Transverse colon (tissue), 4 donors: ENCODE data around the gene ARHGEF10L. TPM values are rescaled to one million over a fixed set of nuclear protein-coding genes. Genes with fewer than 3 reads are reported as not detected.

ENCODE experiments used
- DNase-seq: peaks from one replicate; pipeline ENCODE4 v3.0.0-alpha.2; 2019
- H3K27ac ChIP-seq, 4 donors: fragments of 200-600 bp; sonication (generic); 2 replicates each; pipeline ENCODE4 v1.5.1; 2016 to 2018; ENCODE audit warnings: inconsistent platforms in 4 of 4
- H3K27me3 ChIP-seq: fragments of 200-600 bp; sonication (generic); 2 replicates; pipeline ENCODE4 v1.5.1; 2017; ENCODE audit warnings: inconsistent platforms
- H3K36me3 ChIP-seq, 4 donors: fragments of 200-600 bp; sonication (generic); 2 replicates each; pipeline ENCODE4 v1.5.1; 2017 to 2019; ENCODE audit warnings: inconsistent platforms in 4 of 4
- H3K4me1 ChIP-seq, 4 donors: fragments of 200-600 bp; sonication (generic); 2 replicates each; pipeline ENCODE4 v1.5.1; 2017 to 2020; ENCODE audit warnings: inconsistent platforms in 4 of 4
- H3K4me3 ChIP-seq, 4 donors: fragments of 200-600 bp; sonication (generic); 1 replicate in 1 of 4; 2 replicates in 3 of 4; pipeline versions ENCODE4 v1.5.1 to v1.6.1; 2017 to 2019; ENCODE audit warnings: inconsistent platforms in 4 of 4
- H3K9me3 ChIP-seq, 2 donors: fragments of 200-600 bp; sonication (generic); 2 replicates each; pipeline ENCODE4 v1.5.1; 2017 to 2019; ENCODE audit warnings: inconsistent platforms in 2 of 2
- CTCF ChIP-seq, 5 experiments: fragments of 200-600 bp in 3 of 5; fragments of 450-650 bp in 2 of 5; sonication (generic) in 3 of 5; IDR thresholded peaks; 1 replicate in 2 of 5; 2 replicates in 3 of 5; pipeline ENCODE4 v1.5.1; 2016 to 2017; ENCODE audit warnings: antibody characterized with exemption in 5 of 5, inconsistent platforms in 3 of 5, mild to moderate bottlenecking in 2 of 5, moderate library complexity in 1 of 5
- EP300 ChIP-seq: sonication (generic); formaldehyde crosslinking; IDR thresholded peaks from one replicate; pipeline ENCODE4 v1.6.1; 2017; ENCODE audit warnings: antibody characterized with exemption, low read depth
- POLR2A ChIP-seq: fragments of 450-650 bp; IDR thresholded peaks from one replicate; pipeline ENCODE4 v1.6.1; 2016; ENCODE audit warnings: antibody characterized with exemption, mild to moderate bottlenecking, moderate library complexity
- POLR2AphosphoS5 ChIP-seq, 3 donors: sonication (generic); formaldehyde crosslinking; IDR thresholded peaks; one replicate each; pipeline ENCODE4 v1.6.1; 2016; ENCODE audit warnings: antibody characterized with exemption in 3 of 3
- WGBS, 2 donors: methylation state at CpG; one replicate each; pipeline ENCODE4 v1.1.5; 2018; ENCODE audit warnings: low coverage in 1 of 2; 5-methylcytosine and 5-hydroxymethylcytosine counted together
- in situ Hi-C, 4 donors: fragments of 200-750 bp; cut with MboI; loops; one replicate each; pipeline versions ENCODE4 v1.15.0 to v1.15.1; 2017; ENCODE audit warnings: low sequenced_read_pairs in 3 of 4, low pct_ligation_motif_present in 1 of 4, low pct_unique_long_range_greater_than_20kb in 1 of 4
- intact Hi-C: fragments of 100-400 bp; cut with DNase I; formaldehyde crosslinking; loops from one replicate; pipeline ENCODE4 v1.15.1; 2023; ENCODE audit warnings: low total_unique reads
- total RNA-seq, 4 donors: library from RNA; depleted of rRNA; stranded (reverse); fragments of >200 nt; gene quantifications; one replicate each; pipeline ENCODE4 v1.1.0, GENCODE V29; 2016

Gene ARHGEF10L
- total RNA-seq, 4 donors from 2014 or later, result 115 to 326 (median 199) TPM

- H3K9me3 ChIP-seq, result no peaks in the 10 kb centered on the region
- no peak for DNase-seq
- TF ChIP-seq EP300 (no peak), CTCF (IDR thresholded peaks at IDR 0.05) (no peak), POLR2AphosphoS5 (IDR thresholded peaks at IDR 0.05) (no peak), POLR2A (no peak)
- no peaks in the 10 kb centered on the region for H3K36me3 ChIP-seq
- intact Hi-C loops (no loop called here), in situ Hi-C loops (no loop called here)
- no peaks in the 10 kb centered on the region for H3K27me3 ChIP-seq
- whole genome bisulfite sequencing, 2 donors, result 95% methylated on average over 7 of the region's 7 CpGs; no CpG with 5 or more reads in 1 of the 2 donors
- peaks cover 8 to 38% (median 34%) of the 10 kb centered on the region in 4 donors for H3K4me1 ChIP-seq
- H3K27ac ChIP-seq, result peak overlapping the region in 2 of 4 donors; percentile 31 to 85
- H3K4me3 ChIP-seq, result no peak overlapping the region
These were observed 16.0 kb upstream of the ARHGEF10L start for GRCh38 chr1:17523321-17524041.

- in situ Hi-C loops (no loop called here), intact Hi-C loops (loop anchor here (5.0 kb wide), 1 partner anchor 63 kb away; no protein-coding TSS in a partner anchor)
- DNase-seq, result no peak
- Histone ChIP-seq H3K27me3 (no peaks in the 10 kb centered on the region), H3K4me3 (no peak overlapping the region), H3K9me3 (no peaks in the 10 kb centered on the region), H3K4me1 (peaks cover 12 to 37% (median 34%) of the 10 kb centered on the region in 4 donors), H3K27ac (peak overlapping the region in 3 of 4 donors; percentile 2 to 69 (median 11)), H3K36me3 (no peaks in the 10 kb centered on the region)
- TF ChIP-seq EP300, result no peak
- TF ChIP-seq POLR2A, result no peak
- no peak for TF ChIP-seq CTCF (IDR thresholded peaks at IDR 0.05)
- TF ChIP-seq POLR2AphosphoS5 (IDR thresholded peaks at IDR 0.05), result no peak
- 76% methylated on average over 2 of the region's 2 CpGs; no CpG with 5 or more reads in 1 of the 2 donors for WGBS, 2 donors
These were observed 14.9 kb upstream of the ARHGEF10L start for GRCh38 chr1:17524645-17525044.

- H3K4me3 ChIP-seq, result no peak overlapping the region
- peaks cover 15 to 46% (median 36%) of the 10 kb centered on the region in 4 donors for H3K4me1 ChIP-seq
- no peaks in the 10 kb centered on the region for H3K27me3 ChIP-seq
- H3K27ac ChIP-seq, result peak overlapping the region; percentile 69 to 85 (median 84)
- H3K36me3 ChIP-seq, result no peaks in the 10 kb centered on the region
- DNase-seq, result no peak
- in situ Hi-C loops, result no loop called here
- WGBS, 2 donors, result 57 to 71% methylated on average over 1 to 4 of the region's 4 CpGs
- TF ChIP-seq POLR2A, result no peak
- TF ChIP-seq CTCF (IDR thresholded peaks at IDR 0.05), result no peak
- no peak for TF ChIP-seq EP300
- no peak for TF ChIP-seq POLR2AphosphoS5 (IDR thresholded peaks at IDR 0.05)
- no peaks in the 10 kb centered on the region for H3K9me3 ChIP-seq
- intact Hi-C loops, result loop anchor here (5.0 kb wide), 1 partner anchor 61 kb away; no protein-coding TSS in a partner anchor
These were observed 13.4 kb upstream of the ARHGEF10L start for GRCh38 chr1:17525996-17526686.
